ENCODE data around the gene FNDC8.

Gene FNDC8

GRCh38 chr17:35079547-35080423 lies 41.6 kb upstream of the FNDC8 start:
- Histone ChIP-seq H2BK5ac (ENCODE audit: low read length) (no peak overlapping the region), H3K79me1 (ENCODE audit: low read length) (peaks cover 2% of the 10 kb centered on the region), H3K4me3 (ENCODE audit: low read length) (no peak overlapping the region), H2BK15ac (replicated peaks; ENCODE audit: low read depth) (no peak overlapping the region), H3K36me3 (ENCODE audit: control insufficient read depth, insufficient read depth, low read length) (no peaks in the 10 kb centered on the region), H3K4me1 (ENCODE audit: control insufficient read depth, low read depth, low read length) (peaks cover 4% of the 10 kb centered on the region), H4K8ac (ENCODE audit: low read depth, low read length) (no peak overlapping the region), H2BK120ac (ENCODE audit: low read depth, low read length) (no peak overlapping the region), H3K27me3 (ENCODE audit: insufficient read depth, low read length, poor library complexity) (no peaks in the 10 kb centered on the region), H3K4ac (ENCODE audit: low read depth, low read length) (no peak overlapping the region), H3K56ac (ENCODE audit: low read length) (no peak overlapping the region), H3K18ac (ENCODE audit: low read length) (no peak overlapping the region), H3K27ac (ENCODE audit: low read depth, low read length) (no peak overlapping the region), H3K4me2 (ENCODE audit: low read length) (no peak overlapping the region), H3K9ac (ENCODE audit: low read length) (no peak overlapping the region), H2AK5ac (ENCODE audit: low read length) (no peak overlapping the region), H4K5ac (ENCODE audit: low read length) (no peak overlapping the region), H3K79me2 (ENCODE audit: control insufficient read depth, insufficient read depth, low read length) (no peaks in the 10 kb centered on the region), H3K23ac (ENCODE audit: low read length) (no peak overlapping the region)
- no peak for DNase-seq
- WGBS (ENCODE audit: extremely low coverage, insufficient coverage, low lambda C conversion rate): no CpG with 5 or more reads among the region's 1 CpG

- Histone ChIP-seq H3K27me3 (ENCODE audit: insufficient read depth, low read length, poor library complexity) (no peaks in the 10 kb centered on the region), H3K56ac (ENCODE audit: low read length) (no peak overlapping the region), H3K79me2 (ENCODE audit: control insufficient read depth, insufficient read depth, low read length) (no peaks in the 10 kb centered on the region), H3K4me3 (ENCODE audit: low read length) (no peak overlapping the region), H3K23ac (ENCODE audit: low read length) (no peak overlapping the region), H3K36me3 (ENCODE audit: control insufficient read depth, insufficient read depth, low read length) (no peaks in the 10 kb centered on the region), H2BK120ac (ENCODE audit: low read depth, low read length) (no peak overlapping the region), H2AK5ac (ENCODE audit: low read length) (no peak overlapping the region), H2BK5ac (ENCODE audit: low read length) (no peak overlapping the region), H3K79me1 (ENCODE audit: low read length) (no peaks in the 10 kb centered on the region), H3K27ac (ENCODE audit: low read depth, low read length) (no peak overlapping the region), H4K8ac (ENCODE audit: low read depth, low read length) (no peak overlapping the region), H2BK15ac (replicated peaks; ENCODE audit: low read depth) (no peak overlapping the region), H3K4me2 (ENCODE audit: low read length) (no peak overlapping the region), H4K5ac (ENCODE audit: low read length) (no peak overlapping the region), H3K4ac (ENCODE audit: low read depth, low read length) (no peak overlapping the region), H3K4me1 (ENCODE audit: control insufficient read depth, low read depth, low read length) (peaks cover 6% of the 10 kb centered on the region), H3K9ac (ENCODE audit: low read length) (no peak overlapping the region), H3K18ac (ENCODE audit: low read length) (no peak overlapping the region)
- WGBS (ENCODE audit: extremely low coverage, insufficient coverage, low lambda C conversion rate): no CpG with 5 or more reads among the region's 1 CpG
- no peak for DNase-seq
Observed at GRCh38 chr17:35080536-35080935, 40.9 kb upstream of the FNDC8 start.

- no CpG with 5 or more reads among the region's 1 CpG for WGBS (ENCODE audit: extremely low coverage, insufficient coverage, low lambda C conversion rate)
- Histone ChIP-seq H4K5ac (ENCODE audit: low read length) (no peak overlapping the region), H3K9ac (ENCODE audit: low read length) (no peak overlapping the region), H3K79me2 (ENCODE audit: control insufficient read depth, insufficient read depth, low read length) (no peaks in the 10 kb centered on the region), H3K4ac (ENCODE audit: low read depth, low read length) (no peak overlapping the region), H3K79me1 (ENCODE audit: low read length) (no peaks in the 10 kb centered on the region), H2AK5ac (ENCODE audit: low read length) (no peak overlapping the region), H2BK120ac (ENCODE audit: low read depth, low read length) (no peak overlapping the region), H2BK15ac (replicated peaks; ENCODE audit: low read depth) (no peak overlapping the region), H3K23ac (ENCODE audit: low read length) (no peak overlapping the region), H3K27ac (ENCODE audit: low read depth, low read length) (no peak overlapping the region), H3K27me3 (ENCODE audit: insufficient read depth, low read length, poor library complexity) (no peaks in the 10 kb centered on the region), H3K4me3 (ENCODE audit: low read length) (no peak overlapping the region), H3K56ac (ENCODE audit: low read length) (no peak overlapping the region), H2BK5ac (ENCODE audit: low read length) (no peak overlapping the region), H4K8ac (ENCODE audit: low read depth, low read length) (no peak overlapping the region), H3K18ac (ENCODE audit: low read length) (no peak overlapping the region), H3K36me3 (ENCODE audit: control insufficient read depth, insufficient read depth, low read length) (no peaks in the 10 kb centered on the region), H3K4me1 (ENCODE audit: control insufficient read depth, low read depth, low read length) (peaks cover 6% of the 10 kb centered on the region), H3K4me2 (ENCODE audit: low read length) (no peak overlapping the region)
- DNase-seq: no peak
Observed at GRCh38 chr17:35081638-35082037, 39.8 kb upstream of the FNDC8 start.

- Histone ChIP-seq H3K18ac (ENCODE audit: low read length) (no peak overlapping the region), H3K4me3 (ENCODE audit: low read length) (no peak overlapping the region), H2AK5ac (ENCODE audit: low read length) (no peak overlapping the region), H2BK120ac (ENCODE audit: low read depth, low read length) (no peak overlapping the region), H2BK15ac (replicated peaks; ENCODE audit: low read depth) (no peak overlapping the region), H3K9ac (ENCODE audit: low read length) (no peak overlapping the region), H3K4me2 (ENCODE audit: low read length) (no peak overlapping the region), H4K5ac (ENCODE audit: low read length) (no peak overlapping the region), H3K56ac (ENCODE audit: low read length) (no peak overlapping the region), H3K4me1 (ENCODE audit: control insufficient read depth, low read depth, low read length) (peaks cover 6% of the 10 kb centered on the region), H3K36me3 (ENCODE audit: control insufficient read depth, insufficient read depth, low read length) (no peaks in the 10 kb centered on the region), H4K8ac (ENCODE audit: low read depth, low read length) (no peak overlapping the region), H3K79me2 (ENCODE audit: control insufficient read depth, insufficient read depth, low read length) (no peaks in the 10 kb centered on the region), H3K27me3 (ENCODE audit: insufficient read depth, low read length, poor library complexity) (no peaks in the 10 kb centered on the region), H3K27ac (ENCODE audit: low read depth, low read length) (no peak overlapping the region), H3K79me1 (ENCODE audit: low read length) (no peaks in the 10 kb centered on the region), H2BK5ac (ENCODE audit: low read length) (no peak overlapping the region), H3K23ac (ENCODE audit: low read length) (no peak overlapping the region), H3K4ac (ENCODE audit: low read depth, low read length) (no peak overlapping the region)
- whole genome bisulfite sequencing (ENCODE audit: extremely low coverage, insufficient coverage, low lambda C conversion rate): no CpG with 5 or more reads among the region's 3 CpGs
- DNase-seq: no peak
Observed at GRCh38 chr17:35082073-35082657, 39.2 kb upstream of the FNDC8 start.

GRCh38 chr17:35083071-35083470 lies 38.3 kb upstream of the FNDC8 start:
- no peak overlapping the region for H2BK120ac ChIP-seq (ENCODE audit: low read depth, low read length)
- no peak for DNase-seq
- no peak overlapping the region for H3K23ac ChIP-seq (ENCODE audit: low read length)
- no peaks in the 10 kb centered on the region for H3K79me2 ChIP-seq (ENCODE audit: control insufficient read depth, insufficient read depth, low read length)
- no peak overlapping the region for H2BK5ac ChIP-seq (ENCODE audit: low read length)
- no peak overlapping the region for H3K4me2 ChIP-seq (ENCODE audit: low read length)
- WGBS (ENCODE audit: extremely low coverage, insufficient coverage, low lambda C conversion rate): no CpG with 5 or more reads among the region's 2 CpGs
- no peak overlapping the region for H4K8ac ChIP-seq (ENCODE audit: low read depth, low read length)
- H3K27ac ChIP-seq (ENCODE audit: low read depth, low read length): no peak overlapping the region
- no peak overlapping the region for H4K5ac ChIP-seq (ENCODE audit: low read length)
- H3K4ac ChIP-seq (ENCODE audit: low read depth, low read length): no peak overlapping the region
- peaks cover 9% of the 10 kb centered on the region for H3K4me1 ChIP-seq (ENCODE audit: control insufficient read depth, low read depth, low read length)
- no peaks in the 10 kb centered on the region for H3K27me3 ChIP-seq (ENCODE audit: insufficient read depth, low read length, poor library complexity)
- H2BK15ac ChIP-seq (replicated peaks; ENCODE audit: low read depth): no peak overlapping the region
- no peak overlapping the region for H3K18ac ChIP-seq (ENCODE audit: low read length)
- no peak overlapping the region for H2AK5ac ChIP-seq (ENCODE audit: low read length)
- H3K79me1 ChIP-seq (ENCODE audit: low read length): no peaks in the 10 kb centered on the region
- no peak overlapping the region for H3K9ac ChIP-seq (ENCODE audit: low read length)
- no peaks in the 10 kb centered on the region for H3K36me3 ChIP-seq (ENCODE audit: control insufficient read depth, insufficient read depth, low read length)
- H3K4me3 ChIP-seq (ENCODE audit: low read length): no peak overlapping the region
- H3K56ac ChIP-seq (ENCODE audit: low read length): no peak overlapping the region
